B cell (primary cell): ENCODE data around the gene PLCD1.

Experiments
- CTCF ChIP-seq: fragments of 200-600 bp; IDR thresholded peaks from one replicate; pipeline ENCODE4 v1.8.0; 2022; ENCODE audit warnings: antibody characterized with exemption, mild to moderate bottlenecking
- EZH2 ChIP-seq: IDR thresholded peaks from 2 replicates; pipeline ENCODE4 v1.6.1; 2012; ENCODE audit warnings: borderline replicate concordance, low read depth, mild to moderate bottlenecking, moderate library complexity, low read length; ENCODE audit not compliant: insufficient read depth, poor library complexity, severe bottlenecking

GRCh38 chr3:37957539-37957936 lies 71.9 kb downstream of the PLCD1 start:
- no peak for TF ChIP-seq EZH2
- no peak for TF ChIP-seq CTCF
